Measurements from ENCODE around the gene NPRL2. TPM values are rescaled to one million over a fixed set of nuclear protein-coding genes. Genes with fewer than 3 reads are reported as not detected.
A peak's percentile ranks its signal among the peaks of the same experiment; 100 is the strongest.

The NPRL2 gene
- total and polyA plus RNA-seq, 2 of the 13 experiments (the other 11 are each of a cell fraction or from before 2014, with no cell fraction given): 30.6 to 51.4 TPM

- no peak for TF ChIP-seq PRMT3 (CRISPR knock-in tag; IDR thresholded peaks at IDR 0.05; ENCODE audit: borderline replicate concordance, low read depth)
- TF ChIP-seq NONO (IDR thresholded peaks at IDR 0.05): no peak
- TF ChIP-seq NONO (CRISPR knock-in tag; conservative IDR thresholded peaks at IDR 0.05): no peak
Observed at GRCh38 chr3:50322115-50322385, 28.5 kb downstream of the NPRL2 start (continued).

DNA sequence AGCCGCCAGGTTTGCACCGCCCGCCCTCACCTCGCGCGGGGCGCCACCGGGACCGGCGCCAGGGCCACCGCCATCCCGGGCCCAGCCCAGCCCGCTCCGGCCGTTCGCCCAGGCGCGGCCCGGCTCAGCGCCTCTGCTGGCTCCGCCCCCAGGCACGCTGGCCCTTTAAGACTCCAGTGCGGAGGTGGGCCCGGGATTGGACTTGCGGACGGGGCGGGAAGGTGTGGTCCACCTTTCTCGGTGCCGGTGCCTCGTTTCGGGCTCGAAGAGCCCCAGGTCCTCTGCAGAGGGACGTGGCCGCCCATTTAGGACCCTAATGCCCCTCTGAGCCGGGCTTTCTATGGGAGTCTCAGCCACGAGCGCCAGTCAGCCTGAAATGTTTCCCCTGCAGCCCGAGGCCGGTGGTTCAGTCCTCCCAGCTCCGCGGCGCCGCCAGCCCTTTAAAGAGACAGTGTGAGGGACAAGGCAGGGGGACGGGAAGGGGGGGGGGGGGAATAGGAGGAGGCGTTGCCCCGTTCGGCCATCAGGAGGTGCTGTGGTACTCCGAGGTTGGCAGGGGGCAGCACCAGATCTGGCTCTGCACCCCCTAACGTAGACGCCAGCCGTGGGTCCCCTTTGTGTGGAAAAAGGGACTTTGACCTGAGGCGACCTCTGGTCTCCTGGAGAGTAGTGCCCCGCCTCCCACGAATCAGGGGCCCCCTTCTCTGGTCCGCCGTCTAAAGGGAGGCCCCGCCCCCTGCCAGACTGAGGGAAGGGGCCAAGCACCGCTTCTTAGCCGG lies 29.1 kb downstream of the NPRL2 start:
- Histone ChIP-seq H3K4me1 (ENCODE audit: insufficient read depth, low read length) (peaks cover 79% of the 10 kb centered on the region), H3K9me3 (ENCODE audit: low read length) (no peaks in the 10 kb centered on the region), H3K27me3 (ENCODE audit: control insufficient read depth in 1 of 2, insufficient read depth in 2 of 2, low read length in 2 of 2) (no peaks in the 10 kb centered on the region; a peak in 1 of 5 replicates), H4K20me1 (ENCODE audit: insufficient read depth, low read length) (no peaks in the 10 kb centered on the region), H3K79me2 (ENCODE audit: insufficient read depth, low read length) (peaks cover 25% of the 10 kb centered on the region), H3K9ac (ENCODE audit: insufficient read depth, low read depth, low read length) (peak overlapping the region; percentile 99), H3K36me3 (replicated peaks in 1 of 2; ENCODE audit: control insufficient read depth in 1 of 2, insufficient read depth in 2 of 2, low read length in 2 of 2) (peaks cover 15 to 41% of the 10 kb centered on the region in 2 experiments), H3K4me2 (ENCODE audit: low read depth, low read length) (peak overlapping the region; percentile 94), H3K27ac (ENCODE audit: extremely low read length, insufficient read depth, low read length) (peak overlapping the region; percentile 100), H3K4me3 (replicated peaks in 1 of 3; ENCODE audit: insufficient read depth in 1 of 3, low read depth in 2 of 3, low read length in 3 of 3) (peak overlapping the region; percentile 81 to 91 (median 85); a peak in 5 of 6 replicates), H2AFZ (ENCODE audit: low read length) (no peak overlapping the region)
- FAIRE-seq (peak; percentile 28), ATAC-seq (peak; percentile 73), DNase-seq (ENCODE audit: low spot score) (peak; percentile 90)
- no TSS peak for BruUV-seq (replicated peaks)
- ChIA-PET POLR2A (interaction anchor here (0.6 to 13.0 kb wide), 14 partner anchors 13 to 125 kb away, joined by 3 to 222 read pairs (median 8); partner anchors contain the start of genes GNAI2, HYAL1, HYAL3 and IFRD2), CTCF (ENCODE audit: low intra/inter-chr PET ratio, low total read pairs) (interaction anchor here (0.9 to 2.3 kb wide), 3 partner anchors 18 to 94 kb away, joined by 3 to 15 read pairs (median 3); partner anchors contain the start of genes HYAL1, HYAL3 and NAA80)
- intact Hi-C loops (cut with micrococcal nuclease; ENCODE audit: unreplicated experiment): loop anchor here (1.0 kb wide), 1 partner anchor 22 kb away; the partner anchor contains the start of genes HYAL3 and NAA80
- in situ Hi-C loops (cut with HindIII; ENCODE audit: extremely low pct_ligation_motif_present, low pct_unique_long_range_greater_than_20kb): loop anchor here (5.0 kb wide), 1 partner anchor 59 kb away; no protein-coding TSS in a partner anchor
- WGBS (ENCODE audit: low lambda C conversion rate): under 1% methylated on average over 22 of the region's 59 CpGs
- TF ChIP-seq CREB3 (CRISPR knock-in tag; IDR thresholded peaks at IDR 0.05) (peak; percentile 61; the same call in 1 of the 2 replicates), POLR2AphosphoS5 (IDR thresholded peaks at IDR 0.05; ENCODE audit: low read depth, low read length) (peak; percentile 50), HDAC1 (CRISPR knock-in tag; IDR thresholded peaks at IDR 0.05) (peak; percentile 55), MBNL3 (CRISPR knock-in tag; conservative IDR thresholded peaks at IDR 0.05) (no peak), MIXL1 (CRISPR knock-in tag; IDR thresholded peaks at IDR 0.05) (no peak), ZSCAN31 (CRISPR knock-in tag; IDR thresholded peaks at IDR 0.05; ENCODE audit: low read depth) (0 out of 2 replicates have a peak, but pooled peaks have one; percentile 43), SNAPC5 (CRISPR knock-in tag; IDR thresholded peaks at IDR 0.05; ENCODE audit: borderline replicate concordance) (no peak), HOXA5 (CRISPR knock-in tag; IDR thresholded peaks at IDR 0.05) (0 out of 2 replicates have a peak, but pooled peaks have one; percentile 56), KDM5A (IDR thresholded peaks at IDR 0.05; ENCODE audit: borderline replicate concordance, low read length) (peak; percentile 55; the same call in 1 of the 2 replicates), TCF12 (IDR thresholded peaks at IDR 0.05) (no peak), TCF12 (CRISPR knock-in tag; IDR thresholded peaks at IDR 0.05) (0 out of 2 replicates have a peak, but pooled peaks have one; percentile 28), MEIS1 (CRISPR knock-in tag; IDR thresholded peaks at IDR 0.05; ENCODE audit: borderline replicate concordance) (peak; percentile 17; the same call in 1 of the 2 replicates), EHMT2 (IDR thresholded peaks at IDR 0.05; ENCODE audit: borderline replicate concordance, low read depth, low read length) (no peak)
- TF ChIP-seq, protein P1, sequence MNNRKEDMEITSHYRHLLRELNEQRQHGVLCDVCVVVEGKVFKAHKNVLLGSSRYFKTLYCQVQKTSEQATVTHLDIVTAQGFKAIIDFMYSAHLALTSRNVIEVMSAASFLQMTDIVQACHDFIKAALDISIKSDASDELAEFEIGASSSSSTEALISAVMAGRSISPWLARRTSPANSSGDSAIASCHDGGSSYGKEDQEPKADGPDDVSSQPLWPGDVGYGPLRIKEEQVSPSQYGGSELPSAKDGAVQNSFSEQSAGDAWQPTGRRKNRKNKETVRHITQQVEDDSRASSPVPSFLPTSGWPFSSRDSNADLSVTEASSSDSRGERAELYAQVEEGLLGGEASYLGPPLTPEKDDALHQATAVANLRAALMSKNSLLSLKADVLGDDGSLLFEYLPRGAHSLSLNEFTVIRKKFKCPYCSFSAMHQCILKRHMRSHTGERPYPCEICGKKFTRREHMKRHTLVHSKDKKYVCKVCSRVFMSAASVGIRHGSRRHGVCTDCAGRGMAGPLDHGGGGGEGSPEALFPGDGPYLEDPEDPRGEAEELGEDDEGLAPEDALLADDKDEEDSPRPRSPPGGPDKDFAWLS (CRISPR knock-in tag; IDR thresholded peaks at IDR 0.05; ENCODE audit: borderline replicate concordance): no peak
- TF ChIP-seq, protein P2, sequence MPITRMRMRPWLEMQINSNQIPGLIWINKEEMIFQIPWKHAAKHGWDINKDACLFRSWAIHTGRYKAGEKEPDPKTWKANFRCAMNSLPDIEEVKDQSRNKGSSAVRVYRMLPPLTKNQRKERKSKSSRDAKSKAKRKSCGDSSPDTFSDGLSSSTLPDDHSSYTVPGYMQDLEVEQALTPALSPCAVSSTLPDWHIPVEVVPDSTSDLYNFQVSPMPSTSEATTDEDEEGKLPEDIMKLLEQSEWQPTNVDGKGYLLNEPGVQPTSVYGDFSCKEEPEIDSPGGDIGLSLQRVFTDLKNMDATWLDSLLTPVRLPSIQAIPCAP (CRISPR knock-in tag; IDR thresholded peaks at IDR 0.05; ENCODE audit: low read depth): no peak

All from HepG2 (cell line).